ENCODE data around the gene SCAF8. TPM values are rescaled to one million over a fixed set of nuclear protein-coding genes. Genes with fewer than 3 reads are reported as not detected.
"Not testable (repeated sequence)": the region's sequence is repeated elsewhere in the genome, so short reads cannot be mapped to it uniquely, and the experiment has no call there.

Gene SCAF8
- total RNA-seq, 1 donor from 2014 or later: 54.9 TPM

DNA sequence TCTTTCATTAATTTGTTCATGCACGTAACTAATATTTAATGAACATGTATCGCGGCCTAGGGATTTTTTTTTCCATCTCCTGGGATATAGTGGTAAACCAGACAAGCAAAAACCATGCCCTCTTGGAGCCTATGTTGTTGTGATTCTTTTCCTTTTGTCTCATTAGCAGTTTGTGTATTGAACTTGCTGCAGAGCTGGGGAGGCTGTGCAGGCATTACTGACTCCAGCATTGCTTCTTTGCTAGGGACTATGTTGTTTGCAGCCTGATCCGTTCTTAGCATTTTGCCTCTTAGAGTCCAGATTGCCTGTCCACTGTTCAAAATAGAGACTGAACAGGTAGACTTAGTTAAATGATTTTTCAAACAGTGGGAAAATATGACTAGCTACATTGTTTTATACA lies 9.7 kb downstream of the SCAF8 start:
- H3K27ac Mint-ChIP-seq (ENCODE audit: unreplicated experiment): no peak overlapping the region
- DNase-seq: no peak
- peaks cover 15% of the 10 kb centered on the region for H3K4me1 Mint-ChIP-seq (ENCODE audit: low read depth, unreplicated experiment)
- peaks cover 1% of the 10 kb centered on the region for H3K9me3 Mint-ChIP-seq (ENCODE audit: unreplicated experiment)
- no peaks in the 10 kb centered on the region for H3K27me3 Mint-ChIP-seq (ENCODE audit: unreplicated experiment)
- TF ChIP-seq, protein P1, sequence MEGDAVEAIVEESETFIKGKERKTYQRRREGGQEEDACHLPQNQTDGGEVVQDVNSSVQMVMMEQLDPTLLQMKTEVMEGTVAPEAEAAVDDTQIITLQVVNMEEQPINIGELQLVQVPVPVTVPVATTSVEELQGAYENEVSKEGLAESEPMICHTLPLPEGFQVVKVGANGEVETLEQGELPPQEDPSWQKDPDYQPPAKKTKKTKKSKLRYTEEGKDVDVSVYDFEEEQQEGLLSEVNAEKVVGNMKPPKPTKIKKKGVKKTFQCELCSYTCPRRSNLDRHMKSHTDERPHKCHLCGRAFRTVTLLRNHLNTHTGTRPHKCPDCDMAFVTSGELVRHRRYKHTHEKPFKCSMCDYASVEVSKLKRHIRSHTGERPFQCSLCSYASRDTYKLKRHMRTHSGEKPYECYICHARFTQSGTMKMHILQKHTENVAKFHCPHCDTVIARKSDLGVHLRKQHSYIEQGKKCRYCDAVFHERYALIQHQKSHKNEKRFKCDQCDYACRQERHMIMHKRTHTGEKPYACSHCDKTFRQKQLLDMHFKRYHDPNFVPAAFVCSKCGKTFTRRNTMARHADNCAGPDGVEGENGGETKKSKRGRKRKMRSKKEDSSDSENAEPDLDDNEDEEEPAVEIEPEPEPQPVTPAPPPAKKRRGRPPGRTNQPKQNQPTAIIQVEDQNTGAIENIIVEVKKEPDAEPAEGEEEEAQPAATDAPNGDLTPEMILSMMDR (IDR thresholded peaks at IDR 0.05; ENCODE audit: partially characterized antibody, unreplicated experiment): no peak
- no peaks in the 10 kb centered on the region for H3K36me3 Mint-ChIP-seq (ENCODE audit: unreplicated experiment)
- no peak overlapping the region for H3K4me3 Mint-ChIP-seq (ENCODE audit: unreplicated experiment)

DNA sequence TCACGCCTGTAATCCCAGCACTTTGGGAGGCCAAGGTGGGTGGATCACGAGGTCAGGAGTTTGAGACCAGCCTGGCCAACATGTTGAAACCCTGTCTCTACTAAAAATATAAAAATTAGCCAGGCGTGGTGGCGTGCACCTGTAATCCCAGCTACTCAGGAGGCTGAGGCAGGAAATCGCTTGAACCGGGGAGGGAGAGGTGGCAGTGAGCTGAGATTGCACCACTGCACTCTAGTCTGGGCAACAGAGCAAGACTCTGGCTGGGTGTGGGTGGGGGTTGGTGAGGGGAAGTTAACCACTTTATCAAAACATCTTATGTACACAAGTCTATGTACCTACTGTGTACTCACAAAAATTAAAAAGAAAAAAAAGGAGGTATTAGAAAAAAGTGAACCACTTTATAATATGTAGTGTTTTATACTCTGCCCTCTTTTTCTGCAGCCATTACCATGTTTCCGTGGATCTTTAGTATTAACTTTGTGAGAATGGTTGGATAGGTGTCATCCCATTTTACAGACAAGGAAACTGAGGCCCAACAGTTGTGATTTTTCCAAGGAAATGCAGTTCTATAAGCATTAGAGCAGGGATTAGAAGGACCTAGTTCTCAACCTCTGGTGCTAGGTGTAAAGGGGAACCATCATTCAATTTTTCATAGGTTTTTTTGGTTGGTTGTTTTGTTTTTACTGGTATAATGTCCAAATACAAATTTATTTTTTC lies 11.0 kb downstream of the SCAF8 start:
- peaks cover 12% of the 10 kb centered on the region for H3K4me1 Mint-ChIP-seq (ENCODE audit: low read depth, unreplicated experiment)
- H3K27ac Mint-ChIP-seq (ENCODE audit: unreplicated experiment); H3K27me3 Mint-ChIP-seq (ENCODE audit: unreplicated experiment); H3K36me3 Mint-ChIP-seq (ENCODE audit: unreplicated experiment); H3K9me3 Mint-ChIP-seq (ENCODE audit: unreplicated experiment); H3K4me3 Mint-ChIP-seq (ENCODE audit: unreplicated experiment); DNase-seq: not testable (repeated sequence)

DNA sequence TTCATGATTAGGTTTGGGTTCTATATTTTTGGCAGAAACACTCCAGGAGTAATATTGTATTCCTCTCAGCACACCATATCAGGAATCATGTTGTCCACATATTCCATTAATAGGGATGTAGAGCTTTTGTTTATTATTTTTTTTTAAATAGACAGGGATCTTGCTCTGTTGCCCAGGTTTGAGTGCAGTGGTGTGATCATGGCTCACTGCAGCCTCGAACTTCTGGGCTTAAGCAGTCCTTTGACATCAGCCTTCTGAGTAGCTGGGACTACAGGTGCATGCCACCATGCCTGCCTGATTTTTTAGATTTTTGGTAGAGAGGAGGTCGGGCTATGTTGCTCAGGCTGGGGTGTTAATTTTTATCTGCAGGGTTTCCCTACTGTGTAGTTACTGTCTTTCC lies 12.0 kb downstream of the SCAF8 start:
- Mint-ChIP-seq H3K4me1 (ENCODE audit: low read depth, unreplicated experiment) (peaks cover 18% of the 10 kb centered on the region), H3K27me3 (ENCODE audit: unreplicated experiment) (no peaks in the 10 kb centered on the region), H3K27ac (ENCODE audit: unreplicated experiment) (no peak overlapping the region), H3K4me3 (ENCODE audit: unreplicated experiment) (no peak overlapping the region), H3K9me3 (ENCODE audit: unreplicated experiment) (no peaks in the 10 kb centered on the region), H3K36me3 (ENCODE audit: unreplicated experiment) (no peaks in the 10 kb centered on the region)
- no peak for DNase-seq
- TF ChIP-seq, protein P1 (IDR thresholded peaks at IDR 0.05; ENCODE audit: partially characterized antibody, unreplicated experiment): no peak

DNA sequence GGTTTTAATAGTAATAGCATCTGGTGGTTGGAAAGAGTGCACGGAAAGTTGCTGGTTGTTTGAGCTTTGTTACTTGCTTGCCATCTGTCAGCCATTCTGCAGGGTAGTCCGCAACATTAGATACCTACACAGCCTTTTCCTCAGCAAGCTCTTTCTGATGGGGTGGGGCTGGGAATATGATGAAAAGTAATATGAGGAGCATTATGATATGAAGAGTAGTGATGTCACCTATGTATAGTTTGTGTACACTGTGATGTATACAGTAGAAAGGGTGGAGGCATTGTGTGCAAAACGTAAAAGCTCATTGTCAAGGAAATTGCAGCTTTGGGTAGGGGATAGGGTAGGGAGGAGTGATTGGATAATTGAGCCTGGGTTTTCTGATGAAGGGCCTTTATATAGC lies 16.1 kb downstream of the SCAF8 start:
- H3K9me3 Mint-ChIP-seq (ENCODE audit: unreplicated experiment): peaks cover 2% of the 10 kb centered on the region
- TF ChIP-seq, protein P1 (IDR thresholded peaks at IDR 0.05; ENCODE audit: partially characterized antibody, unreplicated experiment): no peak
- no peaks in the 10 kb centered on the region for H3K27me3 Mint-ChIP-seq (ENCODE audit: unreplicated experiment)
- no peak overlapping the region for H3K4me3 Mint-ChIP-seq (ENCODE audit: unreplicated experiment)
- no peak overlapping the region for H3K27ac Mint-ChIP-seq (ENCODE audit: unreplicated experiment)
- no peak for DNase-seq
- H3K4me1 Mint-ChIP-seq (ENCODE audit: low read depth, unreplicated experiment): peaks cover 20% of the 10 kb centered on the region
- no peaks in the 10 kb centered on the region for H3K36me3 Mint-ChIP-seq (ENCODE audit: unreplicated experiment)

DNA sequence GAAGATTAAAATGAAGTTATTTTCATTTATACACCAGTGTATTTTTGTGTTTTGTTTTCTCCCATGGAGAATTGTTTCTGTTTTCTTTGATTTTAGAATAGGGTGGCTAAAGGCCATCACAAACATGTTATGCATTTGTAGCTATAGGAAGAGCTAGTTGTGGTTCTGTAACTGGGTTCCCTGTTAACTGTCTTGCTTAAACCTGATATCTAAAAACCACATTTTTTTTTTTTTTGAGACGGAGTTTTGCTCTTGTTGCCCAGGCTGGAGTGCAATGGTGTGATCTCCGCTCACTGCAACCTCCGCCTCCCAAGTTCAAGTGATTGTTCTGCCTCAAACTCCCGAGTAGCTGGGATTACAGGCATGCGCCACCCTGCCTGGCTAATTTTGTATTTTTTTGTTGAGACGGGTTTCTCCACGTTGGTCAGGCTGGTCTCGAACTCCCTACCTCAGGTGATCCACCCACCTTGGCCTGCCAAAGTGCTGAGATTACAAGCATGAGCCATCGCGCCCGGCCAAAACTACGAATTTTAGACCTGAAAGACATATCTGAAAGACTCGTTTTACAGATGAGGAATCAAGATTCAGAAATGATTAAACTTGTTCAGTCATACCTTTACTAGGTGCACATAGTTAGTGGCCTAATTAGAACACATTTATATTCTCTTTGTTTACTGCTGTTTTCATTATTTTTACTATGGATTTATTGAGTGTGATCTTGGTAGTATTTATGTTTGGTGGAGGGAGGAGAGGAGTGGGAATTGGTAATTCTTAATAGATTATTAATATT lies 18.0 kb downstream of the SCAF8 start:
- TF ChIP-seq, protein P1 (IDR thresholded peaks at IDR 0.05; ENCODE audit: partially characterized antibody, unreplicated experiment): no peak
- no peaks in the 10 kb centered on the region for H3K27me3 Mint-ChIP-seq (ENCODE audit: unreplicated experiment)
- H3K27ac Mint-ChIP-seq (ENCODE audit: unreplicated experiment): no peak overlapping the region
- no peaks in the 10 kb centered on the region for H3K36me3 Mint-ChIP-seq (ENCODE audit: unreplicated experiment)
- peaks cover 2% of the 10 kb centered on the region for H3K9me3 Mint-ChIP-seq (ENCODE audit: unreplicated experiment)
- no peak for DNase-seq
- no peak overlapping the region for H3K4me3 Mint-ChIP-seq (ENCODE audit: unreplicated experiment)
- peaks cover 23% of the 10 kb centered on the region for H3K4me1 Mint-ChIP-seq (ENCODE audit: low read depth, unreplicated experiment)

All from glutamatergic neuron (in vitro differentiated cells).